Activated naive CD4-positive, alpha-beta T cell treated with anti-CD3 and anti-CD28 coated beads, Interleukin-2, amount 50 U/mL, for 72 hours (primary cell): ENCODE data around the gene ENOX1. TPM values are rescaled to one million over a fixed set of nuclear protein-coding genes. Genes with fewer than 3 reads are reported as not detected.
A peak's percentile ranks its signal among the peaks of the same experiment; 100 is the strongest.

Experiments
- ATAC-seq, 2 donors: fragments of 150-1000 bp; cut with Tn5 transposase; 2 replicates each; pipeline ENCODE4 v1.10.0; 2021; ENCODE audit warnings: mild to moderate bottlenecking in 2 of 2, moderate library complexity in 2 of 2
- DNase-seq, 2 donors: peaks; one replicate each; pipeline ENCODE4 v3.0.0; 2021 to 2022; ENCODE audit warnings: low spot score in 2 of 2
- H3K27ac Mint-ChIP-seq, 2 donors: one replicate each; pipeline ENCODE4 v1.8.0; 2022; ENCODE audit warnings: mild to moderate bottlenecking in 2 of 2, mixed read lengths in 2 of 2
- H3K36me3 Mint-ChIP-seq, 2 donors: one replicate each; pipeline ENCODE4 v1.8.0; 2022; ENCODE audit warnings: mixed read lengths in 2 of 2
- H3K9me3 Mint-ChIP-seq, 2 donors: one replicate each; pipeline ENCODE4 v1.8.0; 2022; ENCODE audit warnings: mixed read lengths in 2 of 2
- total RNA-seq, 2 donors: library from RNA; stranded (reverse); gene quantifications; one replicate each; pipeline ENCODE4 v1.2.3, GENCODE V29; 2022

The ENOX1 gene
- total RNA-seq, 2 donors from 2014 or later = 1.8 TPM; not detected in 1

DNA sequence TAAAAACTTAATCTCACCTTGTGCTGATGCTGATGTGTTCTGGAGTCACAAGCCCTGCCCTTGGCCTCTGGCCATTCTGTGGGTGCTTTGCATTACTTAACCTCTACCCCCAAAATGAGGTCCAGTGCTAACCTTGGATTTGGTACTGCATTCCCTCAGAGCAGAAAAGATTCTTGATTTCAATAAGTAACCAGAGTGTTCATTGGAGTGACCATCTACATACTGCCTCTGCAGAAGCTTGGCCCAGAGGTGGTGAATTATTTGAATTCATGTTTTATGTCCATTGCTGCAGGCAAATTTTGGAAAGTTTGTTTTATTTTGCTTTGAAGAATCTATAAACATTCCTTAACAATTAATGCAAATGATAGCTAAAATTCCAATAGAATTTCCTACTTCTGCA lies 7.6 kb upstream of the ENOX1 start:
- H3K27ac Mint-ChIP-seq = no peak overlapping the region
- DNase-seq (no peak), ATAC-seq (no peak)
- H3K36me3 Mint-ChIP-seq = no peaks in the 10 kb centered on the region
- H3K9me3 Mint-ChIP-seq = no peaks in the 10 kb centered on the region

DNA sequence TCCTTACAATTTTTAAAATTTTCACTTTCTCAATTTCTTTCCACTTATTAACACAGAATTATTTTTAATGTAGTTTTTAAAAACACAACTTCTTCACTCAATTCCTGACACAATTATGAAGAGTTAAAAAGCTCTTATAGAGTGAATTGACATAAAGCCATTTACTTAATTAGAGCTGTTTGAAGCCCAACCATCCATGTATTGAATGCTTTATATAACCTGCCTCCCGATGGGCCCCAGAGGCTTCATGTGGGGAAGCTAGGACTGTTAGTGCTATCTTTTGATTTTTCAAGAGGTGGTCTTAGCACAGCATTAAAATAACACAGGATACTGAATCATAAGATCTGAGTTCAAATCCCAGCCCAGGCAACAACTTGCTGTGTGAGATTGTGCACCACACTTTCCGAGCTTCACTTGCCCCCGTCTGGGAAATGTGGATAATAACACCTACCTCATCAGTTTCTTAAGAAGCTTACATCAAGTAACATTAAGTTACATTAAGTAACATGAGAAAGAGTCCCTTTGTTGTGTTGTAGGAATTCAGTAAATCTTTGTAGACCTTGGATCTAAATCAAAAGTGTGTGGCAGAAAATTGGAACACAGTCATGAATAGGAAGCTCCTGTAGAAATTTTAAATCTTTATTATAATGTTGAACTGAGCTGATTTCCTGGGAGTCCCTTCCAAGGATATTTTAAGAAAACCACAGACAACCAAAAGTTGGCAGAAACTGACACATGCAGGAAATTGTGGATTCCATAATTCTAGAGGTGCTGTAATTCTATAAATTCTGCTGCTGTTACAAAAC lies 5.5 kb upstream of the ENOX1 start:
- ATAC-seq (no peak), DNase-seq (no peak)
- Mint-ChIP-seq H3K36me3 (no peaks in the 10 kb centered on the region), H3K9me3 (no peaks in the 10 kb centered on the region), H3K27ac (no peak overlapping the region)

DNA sequence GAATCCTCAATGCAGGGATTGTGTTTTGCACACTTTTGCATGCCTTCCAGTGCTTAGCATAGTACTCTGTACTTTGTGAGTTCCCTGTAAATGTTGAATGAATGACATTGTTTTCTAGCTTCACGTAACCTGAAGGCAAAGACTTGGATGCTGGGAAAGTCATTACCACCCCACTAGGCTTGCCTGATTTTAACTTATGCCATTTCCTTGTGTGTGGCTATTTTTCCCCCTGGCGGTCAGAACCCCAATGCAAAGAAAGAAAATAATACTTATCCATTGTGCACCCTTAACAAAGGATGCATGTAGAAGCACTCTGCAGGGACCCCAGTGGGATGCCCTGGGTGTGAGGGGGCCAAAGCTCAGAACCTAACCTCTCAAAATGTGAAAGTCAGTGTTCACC lies 1.2 kb upstream of the ENOX1 start:
- Mint-ChIP-seq H3K27ac (no peak overlapping the region), H3K9me3 (no peaks in the 10 kb centered on the region), H3K36me3 (no peaks in the 10 kb centered on the region)
- ATAC-seq (no peak), DNase-seq (no peak)

DNA sequence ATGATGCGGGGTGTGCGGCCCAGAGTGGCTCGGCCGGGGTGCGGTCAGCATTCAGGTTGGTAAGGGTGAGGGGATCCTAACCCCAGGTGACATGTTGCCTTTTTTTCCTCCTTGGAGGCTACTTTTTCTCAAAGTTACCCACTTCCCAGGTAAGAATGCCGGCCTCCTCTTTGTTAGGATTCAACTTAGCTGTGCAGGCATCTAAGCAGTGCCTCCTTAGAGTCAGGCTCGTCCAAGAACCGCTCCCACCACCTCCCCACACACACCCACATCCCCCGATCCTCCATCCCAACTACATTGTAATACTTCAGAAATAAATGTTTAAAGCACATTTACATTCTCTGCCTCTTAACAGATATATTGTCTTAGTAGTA lies 733 bp upstream of the ENOX1 start:
- H3K36me3 Mint-ChIP-seq = no peaks in the 10 kb centered on the region
- ATAC-seq = no peak
- no peaks in the 10 kb centered on the region for H3K9me3 Mint-ChIP-seq
- no peak for DNase-seq
- no peak overlapping the region for H3K27ac Mint-ChIP-seq

DNA sequence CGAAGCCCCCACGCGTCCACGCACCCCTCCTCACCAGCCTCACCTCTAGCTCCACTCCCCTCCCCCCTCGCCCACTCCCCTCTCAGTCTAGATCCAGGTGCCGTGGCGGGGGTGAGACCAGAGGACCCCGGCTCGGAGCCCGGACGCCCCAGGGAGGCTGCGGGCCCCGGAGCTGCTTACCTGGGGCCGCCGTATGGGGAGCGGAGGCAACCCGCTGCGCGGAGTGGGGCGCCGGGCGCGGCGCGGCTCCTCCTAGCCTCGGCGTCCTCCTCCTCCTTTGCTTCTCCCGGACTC lies 353 bp downstream of the ENOX1 start:
- no peak overlapping the region for H3K27ac Mint-ChIP-seq
- ATAC-seq (peak; percentile 26 to 51), DNase-seq (no peak)
- no peaks in the 10 kb centered on the region for H3K9me3 Mint-ChIP-seq
- H3K36me3 Mint-ChIP-seq = no peaks in the 10 kb centered on the region

DNA sequence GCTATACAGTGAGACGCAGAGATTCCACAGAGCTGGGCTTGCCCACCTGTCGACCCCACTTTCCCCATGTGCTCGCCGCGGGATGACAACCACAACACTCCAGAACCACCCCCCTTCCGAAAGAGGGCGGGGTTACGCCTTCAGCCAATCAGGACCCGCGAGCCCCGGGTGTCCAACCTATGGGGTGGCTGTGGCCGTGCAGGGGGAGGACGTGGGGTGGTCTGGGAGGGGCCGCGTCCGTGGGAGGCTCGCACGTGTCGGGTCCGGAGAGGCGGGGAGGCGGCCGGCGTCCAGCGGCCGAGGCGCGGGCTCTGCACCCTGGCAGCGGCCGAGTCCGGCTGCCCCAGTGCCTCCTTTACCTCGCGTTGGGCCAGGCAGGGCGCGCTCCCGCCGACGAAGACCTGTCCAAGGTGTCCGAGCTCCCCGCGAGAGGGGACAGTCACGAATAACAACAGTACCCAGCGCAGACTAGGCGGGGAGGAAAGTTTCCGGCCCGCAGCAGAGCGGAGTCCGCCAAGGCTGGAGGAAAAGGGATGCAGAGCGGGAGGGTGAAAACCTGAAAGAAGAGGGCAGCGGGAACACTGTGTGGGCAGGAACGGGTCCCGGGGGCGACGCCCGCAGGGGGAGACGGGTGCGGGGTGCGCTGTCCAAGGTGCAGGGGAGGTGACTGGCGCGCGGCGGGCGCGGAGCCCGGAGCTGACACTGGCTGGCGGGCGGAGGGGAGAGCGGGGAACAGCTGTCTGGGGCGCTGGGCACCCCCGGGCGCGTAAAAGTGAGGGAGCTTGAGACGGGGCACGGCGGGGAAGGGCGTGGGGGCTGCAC lies 911 bp downstream of the ENOX1 start:
- Mint-ChIP-seq H3K36me3 (no peaks in the 10 kb centered on the region), H3K27ac (no peak overlapping the region), H3K9me3 (no peaks in the 10 kb centered on the region)
- ATAC-seq (peak; percentile 26 to 63), DNase-seq (peak in 1 of 2 donors; percentile 48)

GRCh38 chr13:43785261-43785649 lies 1.5 kb downstream of the ENOX1 start:
- H3K9me3 Mint-ChIP-seq = no peaks in the 10 kb centered on the region
- DNase-seq (no peak), ATAC-seq (no peak)
- H3K36me3 Mint-ChIP-seq = no peaks in the 10 kb centered on the region
- H3K27ac Mint-ChIP-seq = no peak overlapping the region

DNA sequence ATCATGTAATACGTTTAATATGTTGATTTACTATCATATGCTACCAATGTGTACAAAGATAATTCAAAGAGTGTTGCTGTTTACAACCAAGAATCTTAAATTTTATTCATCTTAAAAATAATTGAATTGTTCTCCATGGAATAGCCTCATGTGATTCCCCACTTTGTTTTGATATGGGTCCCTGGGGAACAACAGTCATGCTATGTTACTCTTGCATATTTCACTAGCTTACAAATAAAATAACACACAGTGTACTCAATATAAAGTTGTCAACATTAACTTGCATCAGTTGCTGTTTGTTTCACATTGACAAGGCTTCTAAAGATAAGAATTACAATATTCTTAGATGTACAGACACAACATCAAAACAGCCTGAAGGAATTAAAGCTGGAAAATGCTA lies 2.3 kb downstream of the ENOX1 start:
- Mint-ChIP-seq H3K9me3 (no peaks in the 10 kb centered on the region), H3K36me3 (no peaks in the 10 kb centered on the region), H3K27ac (no peak overlapping the region)
- DNase-seq (no peak), ATAC-seq (no peak)

- no peak overlapping the region for H3K27ac Mint-ChIP-seq
- DNase-seq = no peak
- no peaks in the 10 kb centered on the region for H3K36me3 Mint-ChIP-seq
- ATAC-seq = peak in 1 of 2 donors; percentile 59
- H3K9me3 Mint-ChIP-seq = no peaks in the 10 kb centered on the region
Measured at GRCh38 chr13:43783820-43784219, 3.0 kb downstream of the ENOX1 start.

DNA sequence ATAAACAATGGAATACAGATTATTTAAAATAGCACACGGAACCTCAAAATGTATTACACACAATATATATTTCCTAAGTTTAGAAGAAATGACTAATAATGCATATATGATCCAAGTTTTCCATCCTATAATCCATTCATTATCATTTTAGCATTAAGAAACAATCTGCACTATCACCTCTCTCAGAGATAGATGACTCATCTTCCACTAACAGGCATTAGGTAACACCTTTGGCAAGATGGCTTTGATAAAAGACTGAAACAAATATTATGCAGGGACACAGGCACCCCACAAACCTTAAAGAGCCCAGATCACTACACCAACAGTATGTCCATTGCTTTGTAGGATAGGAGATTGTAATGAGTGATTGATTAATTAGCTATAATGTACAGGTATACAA lies 4.1 kb downstream of the ENOX1 start:
- no peak overlapping the region for H3K27ac Mint-ChIP-seq
- H3K9me3 Mint-ChIP-seq = no peaks in the 10 kb centered on the region
- no peaks in the 10 kb centered on the region for H3K36me3 Mint-ChIP-seq
- DNase-seq (no peak), ATAC-seq (no peak)

GRCh38 chr13:43780666-43781065 lies 6.1 kb downstream of the ENOX1 start:
- Mint-ChIP-seq H3K27ac (no peak overlapping the region), H3K9me3 (no peaks in the 10 kb centered on the region), H3K36me3 (no peaks in the 10 kb centered on the region)
- no peak for DNase-seq
- no peak for ATAC-seq

DNA sequence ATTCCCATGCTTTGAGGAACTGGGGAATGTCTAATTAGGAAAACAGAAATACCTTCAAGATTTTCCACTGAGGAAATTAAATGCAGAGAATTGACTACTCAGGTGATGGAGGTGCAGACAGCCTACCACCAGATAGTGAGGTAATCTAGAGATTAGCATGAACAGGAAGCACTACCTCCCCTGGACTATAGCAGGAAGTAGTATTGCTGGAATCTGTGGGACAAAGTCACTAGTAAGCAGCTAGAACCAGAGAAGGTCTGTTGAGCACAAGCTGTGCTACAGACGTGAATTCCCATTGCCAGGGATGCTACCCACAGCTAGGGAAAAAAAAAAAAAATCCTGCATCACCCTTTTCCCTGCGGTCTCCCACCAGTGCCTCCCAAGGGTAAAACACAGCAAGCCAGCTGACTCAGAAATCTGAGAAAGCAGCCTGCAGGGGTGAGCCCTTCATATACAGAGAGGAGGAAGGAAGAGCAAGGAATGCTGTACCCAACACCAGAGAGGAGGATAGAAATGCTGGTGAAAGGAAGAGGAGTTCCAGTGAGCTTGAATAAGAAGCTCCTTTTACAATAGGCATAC lies 10.2 kb downstream of the ENOX1 start:
- H3K27ac Mint-ChIP-seq = no peak overlapping the region
- ATAC-seq (no peak), DNase-seq (no peak)
- H3K36me3 Mint-ChIP-seq = no peaks in the 10 kb centered on the region
- H3K9me3 Mint-ChIP-seq = no peaks in the 10 kb centered on the region

DNA sequence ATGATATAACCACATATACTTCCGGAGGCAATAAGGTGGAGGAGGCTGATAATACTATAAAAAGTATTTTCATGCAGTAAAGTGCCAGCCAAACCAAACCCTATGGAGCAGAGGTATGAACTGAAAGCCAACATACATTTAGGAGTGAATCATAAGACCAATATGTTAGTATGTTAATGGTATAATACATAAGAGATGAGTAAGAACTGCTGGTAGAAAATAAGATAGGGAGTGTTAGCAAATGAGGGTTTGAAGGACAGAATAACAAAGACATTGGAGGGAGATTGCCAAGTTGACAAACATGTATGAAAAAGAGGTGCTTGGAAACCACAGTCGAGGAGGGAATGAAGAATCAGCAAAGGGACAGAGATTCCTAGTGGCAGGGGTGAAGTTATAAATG lies 10.8 kb downstream of the ENOX1 start:
- no peaks in the 10 kb centered on the region for H3K9me3 Mint-ChIP-seq
- DNase-seq (no peak), ATAC-seq (no peak)
- no peak overlapping the region for H3K27ac Mint-ChIP-seq
- no peaks in the 10 kb centered on the region for H3K36me3 Mint-ChIP-seq

GRCh38 chr13:43773602-43774001 lies 13.2 kb downstream of the ENOX1 start:
- H3K27ac Mint-ChIP-seq = no peak overlapping the region
- no peaks in the 10 kb centered on the region for H3K36me3 Mint-ChIP-seq

GRCh38 chr13:43770871-43771270 lies 15.9 kb downstream of the ENOX1 start:
- H3K36me3 Mint-ChIP-seq = no peaks in the 10 kb centered on the region
- H3K9me3 Mint-ChIP-seq = no peaks in the 10 kb centered on the region
- ATAC-seq (no peak), DNase-seq (no peak)
- no peak overlapping the region for H3K27ac Mint-ChIP-seq

More at GRCh38 chr13:43773602-43774001, 13.2 kb downstream of the ENOX1 start:
- ATAC-seq = no peak
- H3K9me3 Mint-ChIP-seq = no peaks in the 10 kb centered on the region
- DNase-seq = no peak

DNA sequence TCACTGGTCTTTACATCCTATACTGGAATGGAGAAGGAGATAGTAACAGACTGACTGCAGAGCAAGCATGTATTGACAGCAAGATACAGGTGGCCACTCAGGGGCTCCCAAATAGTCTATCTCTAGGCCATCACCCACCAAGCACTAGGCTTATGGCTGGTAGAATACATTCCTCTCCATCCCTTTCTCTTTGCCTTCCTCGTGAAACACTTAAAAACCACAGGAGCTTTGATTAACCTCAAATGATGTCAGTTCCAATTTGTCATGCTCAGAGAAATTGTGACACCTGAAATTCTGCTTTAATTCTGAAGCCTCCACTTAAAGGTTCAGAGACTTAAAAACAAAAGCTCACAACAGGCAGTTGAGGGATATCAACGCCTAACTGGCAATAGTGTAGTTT lies 17.2 kb downstream of the ENOX1 start:
- peak in 1 of 2 donors; percentile 35 for ATAC-seq
- DNase-seq = no peak
- H3K9me3 Mint-ChIP-seq = no peaks in the 10 kb centered on the region
- no peak overlapping the region for H3K27ac Mint-ChIP-seq
- H3K36me3 Mint-ChIP-seq = no peaks in the 10 kb centered on the region

DNA sequence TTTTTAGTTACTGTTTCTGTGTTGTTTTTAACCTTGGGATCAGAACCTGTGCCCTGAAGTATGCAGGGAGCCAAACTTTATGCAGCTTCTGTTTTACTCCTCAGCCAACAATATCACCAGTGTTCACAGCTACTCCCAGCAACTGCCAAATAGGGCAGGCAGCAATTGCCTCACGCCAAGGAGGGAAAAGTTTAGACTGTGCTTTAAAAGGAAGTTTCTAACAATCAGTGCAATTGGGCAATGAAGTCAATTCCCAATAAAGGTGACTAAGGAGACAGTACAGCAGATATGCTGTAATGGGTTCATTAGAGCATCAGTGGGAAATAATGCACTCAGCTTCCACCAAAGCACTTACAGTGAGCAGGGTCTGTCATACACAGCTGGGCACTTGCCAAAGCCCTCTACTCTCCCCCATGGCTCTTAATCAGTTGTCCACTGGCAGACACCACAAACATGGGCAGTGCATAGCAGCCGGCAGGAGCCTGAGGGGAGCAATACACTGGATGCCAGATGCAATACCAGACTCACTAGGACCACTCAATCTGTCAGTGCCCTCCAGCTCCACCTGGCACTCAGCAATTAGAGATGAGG lies 19.3 kb downstream of the ENOX1 start:
- H3K27ac Mint-ChIP-seq = no peak overlapping the region
- no peaks in the 10 kb centered on the region for H3K9me3 Mint-ChIP-seq
- ATAC-seq (no peak), DNase-seq (no peak)
- H3K36me3 Mint-ChIP-seq = no peaks in the 10 kb centered on the region
